IMR-90 (cell line): ENCODE measurements around the gene NKAIN2. TPM values are rescaled to one million over a fixed set of nuclear protein-coding genes. Genes with fewer than 3 reads are reported as not detected.

Experiments
- ATAC-seq: fragments of 200-7000 bp; cut with Tn5 transposase; 2 replicates; pipeline ENCODE4 v1.9.1; 2020; ENCODE audit warnings: low read depth, mild to moderate bottlenecking, moderate library complexity
- BruUV-seq: library from RNA; stranded (reverse); fragments of 400-500 nt; replicated peaks from 2 replicates; lab custom pipeline; 2021; lab: Mats Ljungman, UMichigan
- CTCF ChIA-PET: fragments of 300-600 bp; formaldehyde crosslinking; extraction: SDS; loops from one replicate; lab custom pipeline; 2021; ENCODE audit warnings: antibody characterized with exemption; lab: Yijun Ruan, JAX
- POLR2A ChIA-PET: fragments of 300-600 bp; sonication (Branson Sonifier 250); formaldehyde crosslinking; loops from one replicate; lab custom pipeline; 2022; ENCODE audit warnings: antibody characterized with exemption; ENCODE audit not compliant: unreplicated experiment; lab: Charles Lee
- DNase-seq: peaks from one replicate; pipeline ENCODE4 v3.0.0; 2013
- H2AFZ ChIP-seq: replicated peaks from 2 replicates; pipeline ENCODE3; 2013; ENCODE audit warnings: low read length, mild to moderate bottlenecking; ENCODE audit not compliant: poor library complexity
- H2AK5ac ChIP-seq: 2 replicates; pipeline ENCODE4 v1.6.1; 2013; ENCODE audit warnings: low read depth, low read length, inconsistent platforms
- H2AK9ac ChIP-seq: replicated peaks from 2 replicates; pipeline ENCODE3; 2013; ENCODE audit warnings: mild to moderate bottlenecking, low read depth, low read length, moderate library complexity; ENCODE audit not compliant: poor library complexity
- H2BK120ac ChIP-seq: 2 replicates; pipeline ENCODE4 v1.6.1; 2013; ENCODE audit warnings: low read depth, low read length, inconsistent platforms
- H2BK15ac ChIP-seq: 3 replicates; pipeline ENCODE4 v1.6.1; 2013; ENCODE audit warnings: low read depth, low read length, inconsistent platforms
- H2BK20ac ChIP-seq: 2 replicates; pipeline ENCODE4 v1.6.1; 2013; ENCODE audit warnings: low read depth, mild to moderate bottlenecking, inconsistent platforms, low read length, moderate library complexity
- H2BK5ac ChIP-seq: 2 replicates; pipeline ENCODE4 v1.6.1; 2013; ENCODE audit warnings: mild to moderate bottlenecking, low read depth, low read length, inconsistent platforms; ENCODE audit not compliant: poor library complexity, severe bottlenecking
- H3K14ac ChIP-seq: replicated peaks from 2 replicates; pipeline ENCODE4 v1.6.1; 2013; ENCODE audit warnings: low read depth, low read length, inconsistent platforms
- H3K18ac ChIP-seq: 2 replicates; pipeline ENCODE4 v1.6.1; 2013; ENCODE audit warnings: low read depth, low read length, control low read depth
- H3K23ac ChIP-seq: 2 replicates; pipeline ENCODE4 v1.6.1; 2013; ENCODE audit warnings: low read depth, low read length, inconsistent platforms
- H3K27ac ChIP-seq: 2 replicates; pipeline ENCODE4 v1.5.1; 2013; ENCODE audit warnings: mild to moderate bottlenecking, control low read depth, low read length; ENCODE audit not compliant: insufficient read depth
- H3K27me3 ChIP-seq: 2 replicates; pipeline ENCODE4 v1.6.1; 2013; ENCODE audit warnings: low read length; ENCODE audit not compliant: control insufficient read depth, insufficient read depth
- H3K36me3 ChIP-seq: 2 replicates; pipeline ENCODE4 v1.6.1; 2013; ENCODE audit warnings: low read length, mixed read lengths; ENCODE audit not compliant: control insufficient read depth, insufficient read depth
- H3K4ac ChIP-seq: 2 replicates; pipeline ENCODE4 v1.6.1; 2013; ENCODE audit warnings: low read depth, low read length, inconsistent platforms
- H3K4me1 ChIP-seq: 2 replicates; pipeline ENCODE4 v1.6.1; 2013; ENCODE audit warnings: low read length, mixed read lengths; ENCODE audit not compliant: control insufficient read depth, insufficient read depth
- H3K4me2 ChIP-seq: 2 replicates; pipeline ENCODE4 v1.6.1; 2013; ENCODE audit warnings: low read depth, mild to moderate bottlenecking, control low read depth, low read length, moderate library complexity
- H3K4me3 ChIP-seq: 2 replicates; pipeline ENCODE4 v1.5.1; 2013; ENCODE audit warnings: low read depth, mild to moderate bottlenecking, control low read depth, low read length, moderate library complexity; ENCODE audit not compliant: insufficient read depth
- H3K56ac ChIP-seq: 2 replicates; pipeline ENCODE4 v1.6.1; 2013; ENCODE audit warnings: low read length, inconsistent platforms; ENCODE audit not compliant: insufficient read depth; ENCODE audit errors: extremely low read depth
- H3K79me1 ChIP-seq, 2 experiments: 2 replicates each; pipeline ENCODE4 v1.6.1; 2013; ENCODE audit warnings: low read length in 2 of 2, inconsistent platforms in 1 of 2, low read depth in 1 of 2
- H3K9ac ChIP-seq: 2 replicates; pipeline ENCODE4 v1.6.1; 2013; ENCODE audit warnings: low read depth, low read length, control low read depth
- H3K9me1 ChIP-seq: 2 replicates; pipeline ENCODE4 v1.6.1; 2013; ENCODE audit warnings: low read length, inconsistent platforms; ENCODE audit not compliant: insufficient read depth
- H3K9me3 ChIP-seq: 2 replicates; pipeline ENCODE4 v1.6.1; 2013; ENCODE audit warnings: low read length; ENCODE audit not compliant: control insufficient read depth, insufficient read depth
- H4K20me1 ChIP-seq: 2 replicates; pipeline ENCODE4 v1.6.1; 2013; ENCODE audit warnings: low read length, inconsistent platforms; ENCODE audit not compliant: insufficient read depth
- H4K5ac ChIP-seq: 2 replicates; pipeline ENCODE4 v1.6.1; 2013; ENCODE audit warnings: mild to moderate bottlenecking, low read depth, low read length, control low read depth
- H4K8ac ChIP-seq, 2 experiments: 2 replicates each; pipeline ENCODE4 v1.6.1; 2013; ENCODE audit warnings: low read depth in 2 of 2, low read length in 2 of 2, control low read depth in 1 of 2, inconsistent platforms in 1 of 2
- H4K91ac ChIP-seq: 2 replicates; pipeline ENCODE4 v1.6.1; 2013; ENCODE audit warnings: low read depth, low read length, inconsistent platforms; ENCODE audit not compliant: insufficient read depth
- BHLHE40 ChIP-seq: fragments of 150-350 bp; IDR thresholded peaks from 2 replicates; pipeline ENCODE4 v1.6.1; 2016; ENCODE audit warnings: mild to moderate bottlenecking, low read depth, low read length
- CEBPB ChIP-seq: IDR thresholded peaks from 2 replicates; pipeline ENCODE4 v1.6.1; 2012; ENCODE audit warnings: low read depth, low read length, improper control_type of control experiment
- CHD1 ChIP-seq: IDR thresholded peaks from 2 replicates; pipeline ENCODE4 v1.6.1; 2012; ENCODE audit warnings: low read depth, low read length, improper control_type of control experiment
- MAFK ChIP-seq: IDR thresholded peaks from 2 replicates; pipeline ENCODE4 v1.6.1; 2012; ENCODE audit warnings: low read depth, low read length, improper control_type of control experiment
- MAZ ChIP-seq: IDR thresholded peaks from 2 replicates; pipeline ENCODE4 v1.6.1; 2012; ENCODE audit warnings: low read depth, mild to moderate bottlenecking, low read length, improper control_type of control experiment, moderate library complexity, borderline replicate concordance
- MXI1 ChIP-seq: IDR thresholded peaks from 2 replicates; pipeline ENCODE4 v1.6.1; 2012; ENCODE audit warnings: low read depth, mild to moderate bottlenecking, low read length, moderate library complexity, borderline replicate concordance
- NFE2L2 ChIP-seq: fragments of 150-350 bp; IDR thresholded peaks from 2 replicates; pipeline ENCODE4 v1.6.1; 2016; ENCODE audit warnings: low read depth, mild to moderate bottlenecking, low read length
- POLR2A ChIP-seq: IDR thresholded peaks from 2 replicates; pipeline ENCODE4 v1.6.1; 2012; ENCODE audit warnings: mild to moderate bottlenecking, low read depth, low read length
- RAD21 ChIP-seq: IDR thresholded peaks from 2 replicates; pipeline ENCODE4 v1.6.1; 2012; ENCODE audit warnings: low read length, improper control_type of control experiment
- RCOR1 ChIP-seq: IDR thresholded peaks from 2 replicates; pipeline ENCODE4 v1.6.1; 2012; ENCODE audit warnings: mild to moderate bottlenecking, low read length, improper control_type of control experiment; ENCODE audit not compliant: insufficient replicate concordance
- RFX5 ChIP-seq: IDR thresholded peaks from 2 replicates; pipeline ENCODE4 v1.8.0; 2012; ENCODE audit warnings: low read depth, mild to moderate bottlenecking, low read length, moderate library complexity
- SMC3 ChIP-seq: fragments of 150-350 bp; IDR thresholded peaks from 2 replicates; pipeline ENCODE4 v1.6.1; 2016; ENCODE audit warnings: low read depth, mild to moderate bottlenecking, antibody characterized with exemption, low read length, moderate library complexity
- WGBS, 2 experiments: methylation state at CpG; one replicate each; pipeline versions ENCODE4 v1.1.5 to v1.1.7; 2013; ENCODE audit warnings: missing lambda C conversion rate in 2 of 2; ENCODE audit not compliant: insufficient read length in 1 of 2; ENCODE audit errors: extremely low coverage in 2 of 2; 5-methylcytosine and 5-hydroxymethylcytosine counted together
- dilution Hi-C: fragments of 300-500 bp; cut with HindIII; formaldehyde crosslinking; loops from one replicate; pipeline ENCODE4 v1.14.3; 2018; ENCODE audit warnings: low sequenced_read_pairs; ENCODE audit not compliant: unreplicated experiment
- in situ Hi-C: fragments of 300-500 bp; cut with MboI; formaldehyde crosslinking; loops from 3 replicates; pipeline ENCODE4 v1.14.3; 2019; ENCODE audit warnings: low sequenced_read_pairs, inconsistent platforms, mixed read lengths
- intact Hi-C: fragments of 100-400 bp; cut with micrococcal nuclease; formaldehyde crosslinking; loops from 2 replicates; pipeline ENCODE4 v1.10.0; 2022
- polyA plus RNA-seq, 3 experiments: library from polyadenylated mRNA; depleted of rRNA; stranded (reverse); fragments of >200 nt; gene quantifications; 2 replicates each; pipeline ENCODE4 v1.2.3, GENCODE V29; 2012; ENCODE audit warnings: low replicate concordance in 1 of 3
- total RNA-seq: library from RNA; depleted of rRNA; stranded (reverse); fragments of >200 nt; gene quantifications from 2 replicates; pipeline ENCODE4 v1.2.3, GENCODE V29; 2012
- TF ChIP-seq, protein P1 (sequence below): fragments of 150-350 bp; IDR thresholded peaks from 2 replicates; pipeline ENCODE4 v1.6.1; 2017; ENCODE audit warnings: mild to moderate bottlenecking, antibody characterized with exemption, low read length, low read depth
- TF ChIP-seq, protein P2 (sequence below): conservative IDR thresholded peaks from 2 replicates; pipeline ENCODE4 v1.5.1; 2012; ENCODE audit warnings: mild to moderate bottlenecking, low read depth, low read length, improper control_type of control experiment
- TF ChIP-seq, protein P3 (sequence below): fragments of 150-350 bp; IDR thresholded peaks from 2 replicates; pipeline ENCODE4 v1.6.1; 2016; ENCODE audit warnings: low read depth, mild to moderate bottlenecking, low read length, moderate library complexity, borderline replicate concordance

Gene NKAIN2
- total and polyA plus RNA-seq, 2 of the 4 experiments (the other 2 are of a cell fraction): not detected

DNA sequence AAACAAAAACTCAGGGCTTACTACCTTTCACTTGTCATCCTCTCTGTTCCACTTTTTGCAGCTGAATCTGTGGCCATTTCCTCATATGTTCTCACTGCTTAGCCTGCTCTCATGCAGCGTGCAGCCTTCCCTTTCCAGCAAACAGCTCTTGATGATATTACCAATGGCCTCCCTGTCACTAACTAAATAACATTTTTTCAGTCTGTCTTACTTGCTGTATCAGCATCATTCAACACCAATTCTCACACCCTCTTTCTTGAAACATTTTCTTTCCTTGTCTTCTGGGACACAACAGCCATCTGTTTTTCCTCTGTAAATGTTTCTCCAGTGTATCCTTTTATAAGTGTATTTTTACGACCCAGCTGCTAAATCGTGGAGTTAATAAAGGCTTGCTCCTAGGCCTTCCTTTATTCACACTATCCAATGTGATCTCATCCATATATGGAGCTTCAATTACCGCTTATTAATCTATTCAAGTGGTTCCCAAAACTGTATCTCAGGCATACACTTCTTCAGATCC is 634.9 kb downstream of the NKAIN2 start:
- Histone ChIP-seq H2AFZ (no peak overlapping the region), H4K20me1 (no peaks in the 10 kb centered on the region), H3K9ac (no peak overlapping the region), H3K23ac (no peak overlapping the region), H3K9me3 (no peaks in the 10 kb centered on the region), H3K14ac (no peak overlapping the region), H3K4me2 (no peak overlapping the region), H3K56ac (no peak overlapping the region), H2BK15ac (no peak overlapping the region), H4K91ac (no peak overlapping the region), H3K27ac (no peak overlapping the region), H2BK20ac (no peak overlapping the region), H3K4me1 (no peaks in the 10 kb centered on the region), H2BK5ac (no peak overlapping the region), H4K5ac (no peak overlapping the region), H4K8ac (no peak overlapping the region), H3K9me1 (no peaks in the 10 kb centered on the region), H3K4ac (no peak overlapping the region), H3K79me1 (no peaks in the 10 kb centered on the region), H3K36me3 (no peaks in the 10 kb centered on the region), H2AK5ac (no peak overlapping the region), H3K4me3 (no peak overlapping the region), H2AK9ac (no peak overlapping the region), H3K27me3 (no peaks in the 10 kb centered on the region), H2BK120ac (no peak overlapping the region), H3K18ac (no peak overlapping the region)
- TF ChIP-seq, protein P1, sequence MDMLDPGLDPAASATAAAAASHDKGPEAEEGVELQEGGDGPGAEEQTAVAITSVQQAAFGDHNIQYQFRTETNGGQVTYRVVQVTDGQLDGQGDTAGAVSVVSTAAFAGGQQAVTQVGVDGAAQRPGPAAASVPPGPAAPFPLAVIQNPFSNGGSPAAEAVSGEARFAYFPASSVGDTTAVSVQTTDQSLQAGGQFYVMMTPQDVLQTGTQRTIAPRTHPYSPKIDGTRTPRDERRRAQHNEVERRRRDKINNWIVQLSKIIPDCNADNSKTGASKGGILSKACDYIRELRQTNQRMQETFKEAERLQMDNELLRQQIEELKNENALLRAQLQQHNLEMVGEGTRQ: no peak
- no peak for TF ChIP-seq SMC3
- TF ChIP-seq, protein P2, sequence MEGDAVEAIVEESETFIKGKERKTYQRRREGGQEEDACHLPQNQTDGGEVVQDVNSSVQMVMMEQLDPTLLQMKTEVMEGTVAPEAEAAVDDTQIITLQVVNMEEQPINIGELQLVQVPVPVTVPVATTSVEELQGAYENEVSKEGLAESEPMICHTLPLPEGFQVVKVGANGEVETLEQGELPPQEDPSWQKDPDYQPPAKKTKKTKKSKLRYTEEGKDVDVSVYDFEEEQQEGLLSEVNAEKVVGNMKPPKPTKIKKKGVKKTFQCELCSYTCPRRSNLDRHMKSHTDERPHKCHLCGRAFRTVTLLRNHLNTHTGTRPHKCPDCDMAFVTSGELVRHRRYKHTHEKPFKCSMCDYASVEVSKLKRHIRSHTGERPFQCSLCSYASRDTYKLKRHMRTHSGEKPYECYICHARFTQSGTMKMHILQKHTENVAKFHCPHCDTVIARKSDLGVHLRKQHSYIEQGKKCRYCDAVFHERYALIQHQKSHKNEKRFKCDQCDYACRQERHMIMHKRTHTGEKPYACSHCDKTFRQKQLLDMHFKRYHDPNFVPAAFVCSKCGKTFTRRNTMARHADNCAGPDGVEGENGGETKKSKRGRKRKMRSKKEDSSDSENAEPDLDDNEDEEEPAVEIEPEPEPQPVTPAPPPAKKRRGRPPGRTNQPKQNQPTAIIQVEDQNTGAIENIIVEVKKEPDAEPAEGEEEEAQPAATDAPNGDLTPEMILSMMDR: no peak
- no peak for TF ChIP-seq BHLHE40
- no peak for TF ChIP-seq POLR2A
- no peak for TF ChIP-seq RFX5
- TF ChIP-seq CEBPB: no peak
- no peak for TF ChIP-seq NFE2L2
- TF ChIP-seq, protein P3, sequence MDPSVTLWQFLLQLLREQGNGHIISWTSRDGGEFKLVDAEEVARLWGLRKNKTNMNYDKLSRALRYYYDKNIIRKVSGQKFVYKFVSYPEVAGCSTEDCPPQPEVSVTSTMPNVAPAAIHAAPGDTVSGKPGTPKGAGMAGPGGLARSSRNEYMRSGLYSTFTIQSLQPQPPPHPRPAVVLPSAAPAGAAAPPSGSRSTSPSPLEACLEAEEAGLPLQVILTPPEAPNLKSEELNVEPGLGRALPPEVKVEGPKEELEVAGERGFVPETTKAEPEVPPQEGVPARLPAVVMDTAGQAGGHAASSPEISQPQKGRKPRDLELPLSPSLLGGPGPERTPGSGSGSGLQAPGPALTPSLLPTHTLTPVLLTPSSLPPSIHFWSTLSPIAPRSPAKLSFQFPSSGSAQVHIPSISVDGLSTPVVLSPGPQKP: no peak
- TF ChIP-seq MAZ: no peak
- TF ChIP-seq MXI1: no peak
- TF ChIP-seq RCOR1: no peak
- no peak for TF ChIP-seq CHD1
- TF ChIP-seq RAD21: no peak
- no peak for TF ChIP-seq MAFK
- intact Hi-C loops: no loop called here
- in situ Hi-C loops: no loop called here
- 30% methylated on average over 1 of the region's 4 CpGs; no CpG with 5 or more reads in 1 of the 2 experiments for WGBS, 2 experiments
- DNase-seq: no peak
- no peak for ATAC-seq
- no TSS peak for BruUV-seq
- ChIA-PET CTCF (interaction anchor here (0.6 kb wide), 1 partner anchor 413 kb away, joined by 4 read pairs; no protein-coding TSS in a partner anchor), POLR2A (no interaction called here)
- dilution Hi-C loops: no loop called here
